EL (cell line): ENCODE data around the gene GUCY2D.

Experiments
- DNase-seq: peaks from one replicate; pipeline ENCODE4 v3.0.0-alpha.2; 2016

GUCY2D gene

GRCh38 chr17:7992924-7993323 is 9.5 kb upstream of the GUCY2D start:
- DNase-seq: no peak

- no peak for DNase-seq
Measured at GRCh38 chr17:7993972-7994589, 8.3 kb upstream of the GUCY2D start.

- no peak for DNase-seq
Measured at GRCh38 chr17:7995724-7996123, 6.7 kb upstream of the GUCY2D start.

- DNase-seq: peak; percentile 38
Measured at GRCh38 chr17:7997186-7997585, 5.2 kb upstream of the GUCY2D start.

GRCh38 chr17:8002721-8003593 is 542 bp downstream of the GUCY2D start:
- no peak for DNase-seq

- DNase-seq: no peak
Measured at GRCh38 chr17:8003594-8004181, 1.3 kb downstream of the GUCY2D start.

GRCh38 chr17:8004899-8005298 is 2.5 kb downstream of the GUCY2D start:
- peak; percentile 90 for DNase-seq

GRCh38 chr17:8005357-8005756 is 2.9 kb downstream of the GUCY2D start:
- DNase-seq: peak; percentile 71

GRCh38 chr17:8005967-8006730 is 3.7 kb downstream of the GUCY2D start:
- DNase-seq: no peak

GRCh38 chr17:8006836-8007680 is 4.6 kb downstream of the GUCY2D start:
- no peak for DNase-seq

GRCh38 chr17:8007836-8008235 is 5.4 kb downstream of the GUCY2D start:
- DNase-seq: no peak

GRCh38 chr17:8012045-8012580 is 9.7 kb downstream of the GUCY2D start:
- DNase-seq: no peak

- no peak for DNase-seq
Measured at GRCh38 chr17:8012996-8013640, 10.7 kb downstream of the GUCY2D start.

- no peak for DNase-seq
Measured at GRCh38 chr17:8013731-8014557, 11.5 kb downstream of the GUCY2D start.

GRCh38 chr17:8014558-8014850 is 12.1 kb downstream of the GUCY2D start:
- no peak for DNase-seq

GRCh38 chr17:8015236-8015956 is 13.0 kb downstream of the GUCY2D start:
- DNase-seq: no peak

- DNase-seq: no peak
Measured at GRCh38 chr17:8015957-8016631, 13.7 kb downstream of the GUCY2D start.

- peak; percentile 55 for DNase-seq
Measured at GRCh38 chr17:8016632-8017424, 14.4 kb downstream of the GUCY2D start.

GRCh38 chr17:8018436-8018835 is 16.0 kb downstream of the GUCY2D start:
- no peak for DNase-seq
